Spleen (tissue), 7 donors: Measurements from ENCODE around the gene DUSP28.

Experiments
- CTCF ChIP-seq, 11 experiments: fragments of 200-600 bp in 7 of 11; fragments of 450-650 bp in 4 of 11; sonication (generic) in 4 of 11; IDR thresholded peaks in 8 of 11; conservative IDR thresholded peaks in 3 of 11; 1 replicate in 7 of 11; 2 replicates in 4 of 11; pipeline versions ENCODE4 v1.4.0 to v1.8.0; 2016 to 2021; ENCODE audit warnings: antibody characterized with exemption in 11 of 11, inconsistent platforms in 4 of 11, mild to moderate bottlenecking in 1 of 11
- POLR2A ChIP-seq, 3 donors: fragments of 450-650 bp; IDR thresholded peaks; one replicate each; pipeline ENCODE4 v1.5.1; 2017; ENCODE audit warnings: antibody characterized with exemption in 3 of 3, mild to moderate bottlenecking in 1 of 3
- donor health status: DM: no; HTN: no; CAD: no; lungs with moderate emphysema.
- donor health status: DM: no; HTN: no; CAD: no.
- donor health status: DM: no; HTN: no; CAD: no.

GRCh38 chr2:240569523-240569997 lies 9.4 kb downstream of the DUSP28 start:
- TF ChIP-seq CTCF (IDR thresholded peaks at IDR 0.05 in 8 of 11, conservative IDR thresholded peaks at IDR 0.05 in 3 of 11) (no peak), POLR2A (IDR thresholded peaks at IDR 0.05) (no peak)
